Measurements from ENCODE around the gene LRRN4CL. TPM values are rescaled to one million over a fixed set of nuclear protein-coding genes. Genes with fewer than 3 reads are reported as not detected.
"Not testable (repeated sequence)": the region's sequence is repeated elsewhere in the genome, so short reads cannot be mapped to it uniquely, and the experiment has no call there.

LRRN4CL gene
- total RNA-seq, 1 experiment from 2014 or later: 0.02 TPM

- DNase-seq (ENCODE audit: extremely low read depth, low read depth): no peak
These were observed 20.6 kb upstream of the LRRN4CL start for GRCh38 chr11:62710001-62710345.

GRCh38 chr11:62709247-62710000, 20.1 kb upstream of the LRRN4CL start:
- DNase-seq (ENCODE audit: extremely low read depth, low read depth): peak; percentile 95

DNA sequence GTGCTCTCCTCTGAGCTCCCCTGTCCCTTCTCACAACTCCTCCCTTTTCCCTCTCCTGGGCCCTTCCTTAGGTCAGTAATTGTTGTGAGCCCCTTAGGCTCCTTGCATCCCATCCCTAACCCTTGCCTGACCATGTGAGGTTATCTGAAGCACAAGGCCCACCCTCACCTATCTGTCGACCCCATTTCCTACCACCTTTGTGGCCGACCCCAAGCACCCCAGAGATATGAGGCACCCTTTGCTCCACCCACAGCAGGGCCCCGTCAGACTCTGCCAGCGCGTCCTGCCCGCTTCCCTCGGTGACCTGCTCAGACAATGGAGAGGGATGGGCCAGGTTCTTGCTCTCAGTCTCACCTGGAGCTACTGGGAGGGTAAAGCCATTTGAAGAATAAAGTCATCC, 19.5 kb upstream of the LRRN4CL start:
- DNase-seq (ENCODE audit: extremely low read depth, low read depth): no peak

GRCh38 chr11:62708392-62708791, 19.1 kb upstream of the LRRN4CL start:
- no peak for DNase-seq (ENCODE audit: extremely low read depth, low read depth)

DNA sequence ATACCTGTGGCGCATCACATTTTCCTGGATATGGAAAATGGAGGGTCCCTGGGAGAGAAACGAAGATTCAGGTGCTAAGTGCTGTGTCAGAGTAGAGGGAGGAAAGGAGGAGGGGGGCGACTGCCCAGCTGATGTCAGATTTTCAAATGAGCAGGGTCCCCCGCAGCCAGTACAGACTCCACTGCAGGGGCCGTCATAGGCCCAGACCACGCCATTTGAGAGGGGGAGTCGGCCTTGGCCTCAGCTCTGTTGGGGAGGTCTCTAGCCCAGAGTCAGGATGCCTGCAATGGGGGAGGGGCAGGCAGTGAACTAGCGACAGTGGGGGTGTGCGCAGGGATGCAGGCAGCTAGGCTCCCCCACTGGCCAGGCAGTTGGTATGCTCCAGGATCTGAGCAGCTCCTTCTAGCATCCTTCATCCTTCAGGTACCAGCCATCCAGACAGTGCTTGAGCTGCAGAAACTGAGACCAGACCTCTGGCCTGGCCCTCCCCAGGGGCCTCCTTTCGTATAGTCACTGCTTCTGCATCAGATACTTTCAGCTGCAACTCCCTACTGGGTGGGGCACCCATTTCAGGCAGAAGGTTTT, 18.0 kb upstream of the LRRN4CL start, which contains the start of the genes BSCL2 and GNG3:
BSCL2 (minus strand) TSS at position 148 of the 585 bp plus-strand sequence. CDS start 229 bp downstream, outside the sequence.
GNG3 (plus strand) TSS at position 400 of the 585 bp plus-strand sequence. CDS start 620 bp downstream, outside the sequence.
- no peak for DNase-seq (ENCODE audit: extremely low read depth, low read depth)

GRCh38 chr11:62706850-62707247, 17.5 kb upstream of the LRRN4CL start:
- no peak for DNase-seq (ENCODE audit: extremely low read depth, low read depth)

DNA sequence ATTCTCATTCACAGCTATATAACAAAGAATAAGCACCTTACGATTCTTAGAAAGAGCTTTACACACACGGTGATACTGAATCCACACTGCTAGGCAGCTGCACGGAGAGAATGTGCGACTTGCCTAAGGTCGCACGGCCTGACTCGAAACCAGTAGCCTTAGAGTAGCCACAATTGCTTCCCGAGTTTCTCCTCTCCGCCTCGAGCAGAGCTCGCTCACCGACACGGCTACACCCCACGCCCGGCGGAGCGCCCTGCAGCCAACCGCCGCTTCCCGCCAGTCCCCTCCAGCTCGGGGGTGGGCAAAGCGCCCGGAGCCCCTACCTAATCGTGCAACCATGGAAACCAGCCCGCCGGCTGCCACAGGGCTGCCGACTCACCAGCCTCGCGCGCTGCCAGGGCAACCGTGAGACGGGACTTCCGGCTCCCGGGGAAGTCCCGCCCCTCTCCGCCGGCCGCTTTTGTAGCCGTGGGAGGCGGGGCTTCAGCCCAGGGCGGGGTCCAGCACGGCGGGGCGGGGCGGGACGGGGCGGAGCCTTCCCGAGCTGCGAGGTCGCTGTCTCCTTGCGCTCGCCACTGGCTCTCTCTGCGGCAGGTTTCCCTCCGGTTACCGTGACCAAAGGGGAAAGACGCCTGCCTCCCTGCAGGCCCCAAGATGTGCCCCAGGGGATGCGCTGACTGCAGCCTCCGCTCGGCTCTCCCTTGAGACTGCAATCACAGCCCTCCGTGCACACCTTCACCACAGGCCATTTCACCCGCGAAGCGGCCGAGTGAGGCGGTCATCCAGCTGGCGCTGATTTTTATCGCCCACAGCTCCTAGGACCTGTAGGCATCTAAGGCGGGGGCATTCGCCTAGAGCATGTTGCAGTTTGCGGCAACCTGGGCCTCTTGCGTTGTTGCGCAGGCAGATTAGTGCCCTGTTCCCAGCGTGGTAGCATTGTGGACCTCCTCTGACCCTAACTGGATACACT, 16.8 kb upstream of the LRRN4CL start:
- peak; percentile 82 for DNase-seq (ENCODE audit: extremely low read depth, low read depth)

DNA sequence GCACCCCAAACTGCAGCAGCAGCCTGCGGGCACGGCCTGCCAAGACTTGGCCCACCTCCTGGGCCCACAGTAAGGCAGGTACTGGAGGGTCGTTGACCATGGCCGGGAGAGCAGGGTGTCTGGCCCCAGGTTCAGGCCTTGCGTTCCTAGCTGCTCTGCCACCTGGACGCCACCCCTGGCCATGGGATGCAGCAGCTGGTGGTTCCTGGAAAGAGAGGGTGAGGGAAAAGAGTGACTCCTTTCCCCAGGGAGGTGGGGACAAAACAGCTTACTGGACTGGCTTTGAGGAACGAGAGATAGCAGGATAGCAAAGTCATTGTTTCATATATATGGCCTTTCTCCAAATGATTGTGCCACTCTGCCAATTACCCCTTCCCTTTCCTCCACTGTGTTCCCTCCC, 16.1 kb upstream of the LRRN4CL start:
- no peak for DNase-seq (ENCODE audit: extremely low read depth, low read depth)

GRCh38 chr11:62703921-62704320, 14.6 kb upstream of the LRRN4CL start:
- DNase-seq (ENCODE audit: extremely low read depth, low read depth): not testable (repeated sequence)

- no peak for DNase-seq (ENCODE audit: extremely low read depth, low read depth)
These were observed 12.9 kb upstream of the LRRN4CL start for GRCh38 chr11:62702246-62702645.

DNA sequence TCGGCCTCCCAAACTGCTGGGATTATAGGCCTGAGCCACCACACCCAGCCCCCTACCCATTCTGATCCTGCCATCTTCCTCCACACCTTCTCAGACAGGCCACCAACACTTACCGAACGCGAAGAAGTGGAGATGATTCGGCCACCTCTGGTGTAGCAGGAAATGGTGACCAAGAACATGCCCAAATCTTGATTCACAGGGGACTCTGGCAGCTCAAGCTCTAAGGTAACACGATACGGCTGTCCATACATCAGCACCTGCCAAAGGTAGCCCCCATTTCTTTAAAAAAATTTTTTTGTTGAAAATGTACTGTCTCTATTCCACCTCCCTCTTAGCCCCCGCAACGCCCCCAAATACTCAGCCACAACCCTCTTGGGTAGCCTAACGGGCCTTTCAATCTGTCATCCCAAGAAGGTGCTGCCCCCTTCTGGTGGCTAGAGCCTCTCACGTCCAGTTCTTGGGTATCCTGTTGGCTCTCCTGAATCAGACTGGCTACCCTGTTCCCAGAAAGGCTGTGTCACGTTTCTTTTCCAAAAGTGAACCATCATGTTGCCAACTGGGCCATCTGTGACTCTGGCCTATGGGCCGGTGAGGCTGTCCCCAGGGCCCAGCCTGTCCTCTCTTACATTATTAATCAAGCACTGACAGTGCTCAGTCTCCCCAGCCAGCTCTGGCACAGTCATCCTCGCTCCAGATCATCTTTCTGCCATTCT, 5.3 kb upstream of the LRRN4CL start:
- peak; percentile 71 for DNase-seq (ENCODE audit: extremely low read depth, low read depth)

DNA sequence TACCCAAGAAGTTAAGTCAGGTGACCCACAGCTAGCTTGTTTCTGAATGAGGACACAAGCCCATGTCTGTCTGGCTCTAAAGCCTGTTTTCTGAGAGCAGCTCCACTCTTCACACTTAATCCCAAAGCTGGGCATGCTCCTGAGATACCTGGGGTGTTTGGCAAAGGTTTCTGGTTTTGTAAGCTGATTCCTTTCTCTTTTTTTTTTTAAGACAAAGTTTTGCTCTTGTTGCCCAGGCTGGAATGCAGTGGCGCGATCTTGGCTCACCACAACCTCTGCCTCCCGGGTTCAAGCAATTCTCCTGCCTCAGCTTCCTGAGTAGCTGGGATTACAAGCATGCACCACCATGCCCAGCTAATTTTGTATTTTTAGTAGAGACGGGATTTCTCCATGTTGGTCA, 4.3 kb upstream of the LRRN4CL start:
- not testable (repeated sequence) for DNase-seq (ENCODE audit: extremely low read depth, low read depth)

GRCh38 chr11:62688491-62688890, 839 bp downstream of the LRRN4CL start:
- DNase-seq (ENCODE audit: extremely low read depth, low read depth): no peak

DNA sequence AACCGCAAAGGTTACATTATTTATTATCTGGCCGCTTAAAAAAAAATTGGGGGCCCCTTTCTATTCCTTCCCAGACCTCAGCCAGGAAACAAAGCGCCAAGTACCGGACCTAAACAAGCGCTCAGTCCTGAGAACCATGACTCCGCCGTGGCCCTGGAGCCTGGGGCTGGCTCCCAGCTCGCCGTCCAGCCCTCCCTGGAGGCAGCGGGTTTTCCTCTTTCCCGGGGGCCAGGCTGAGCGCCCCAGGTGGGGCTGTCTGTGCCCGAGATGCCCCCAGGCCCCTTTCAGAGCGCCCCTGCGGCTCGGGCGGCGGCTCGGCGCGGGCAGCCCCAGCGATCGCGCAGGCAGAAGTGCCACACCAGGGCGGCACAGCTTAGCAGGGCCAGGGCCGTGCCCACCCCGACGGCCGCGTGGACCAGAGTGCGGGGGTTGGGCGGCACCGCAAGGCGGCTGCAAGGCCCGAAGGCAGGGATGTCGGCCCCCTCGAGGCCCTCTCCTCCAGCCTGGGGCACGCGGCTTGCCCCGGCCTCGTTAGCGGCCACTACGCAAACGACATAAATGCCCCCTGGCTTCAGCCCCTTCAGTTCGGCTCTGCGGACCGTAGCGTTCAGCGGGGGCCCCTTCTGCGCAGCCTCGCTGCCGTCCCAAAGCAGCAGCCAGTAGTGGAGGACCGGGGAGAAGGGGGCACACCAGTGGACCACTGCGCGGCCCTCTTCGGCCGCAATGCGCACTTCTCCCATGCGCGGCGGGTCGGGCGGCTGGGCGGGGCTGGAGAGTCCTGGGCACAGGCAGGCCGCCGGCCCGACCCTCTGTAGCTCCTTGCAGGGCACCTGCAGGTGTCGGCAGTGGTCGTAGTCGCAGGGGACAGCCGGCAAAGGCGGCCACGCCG, 1.6 kb downstream of the LRRN4CL start:
- no peak for DNase-seq (ENCODE audit: extremely low read depth, low read depth)

- DNase-seq (ENCODE audit: extremely low read depth, low read depth): no peak
These were observed 6.8 kb downstream of the LRRN4CL start for GRCh38 chr11:62682518-62682917.

- DNase-seq (ENCODE audit: extremely low read depth, low read depth): peak; percentile 64
These were observed 8.5 kb downstream of the LRRN4CL start for GRCh38 chr11:62680825-62681240.

GRCh38 chr11:62678770-62679696, 10.3 kb downstream of the LRRN4CL start, which contains the start of gene UBXN1:
Gene UBXN1, minus strand, starts transcription at chr11:62679073. Its CDS starts 150 bp downstream, at chr11:62678923.
- DNase-seq (ENCODE audit: extremely low read depth, low read depth): peak; percentile 71

DNA sequence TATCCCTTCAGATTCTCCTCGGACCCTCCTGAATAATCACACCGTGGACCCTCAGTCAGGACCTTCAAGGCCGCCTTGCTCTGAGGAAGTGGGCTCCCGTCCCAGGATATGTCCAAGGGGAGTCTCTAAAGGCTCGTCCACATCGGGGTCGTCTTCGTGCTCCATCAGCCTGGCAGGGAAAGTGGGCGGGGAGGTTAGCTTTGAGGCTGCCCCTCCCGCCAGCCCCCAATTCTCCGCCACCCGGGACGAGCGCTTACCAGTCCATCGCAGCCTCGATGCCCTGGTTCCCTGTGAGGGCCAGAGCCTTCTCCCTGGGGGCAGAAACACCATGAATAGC, 10.9 kb downstream of the LRRN4CL start:
- DNase-seq (ENCODE audit: extremely low read depth, low read depth): no peak

Measured in NCI-H460 (cell line).